ENCODE measurements around the gene TNFAIP3.

Gene TNFAIP3

DNA sequence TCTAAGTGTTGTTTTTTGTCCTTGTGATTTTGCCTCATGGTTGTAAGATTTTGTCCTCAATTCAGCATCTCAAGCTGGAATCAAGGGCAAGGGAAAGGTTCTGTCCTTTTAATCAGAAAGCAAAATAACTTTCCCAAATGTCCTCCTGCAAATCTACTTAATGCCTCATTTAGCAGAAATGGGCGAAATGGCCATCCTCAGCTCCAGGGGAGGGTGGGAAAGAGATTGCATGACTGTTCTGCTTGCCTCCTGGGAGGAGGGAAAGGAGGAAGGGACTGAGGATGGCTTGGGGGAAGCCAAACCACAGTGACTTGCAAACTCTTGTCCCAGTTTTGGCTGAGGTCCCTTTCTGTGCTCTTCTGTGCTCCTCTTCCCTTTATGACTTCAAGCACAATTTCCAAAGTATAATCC lies 43.4 kb downstream of the TNFAIP3 start:
- no peak for TF ChIP-seq EZH2phosphoT487 (IDR thresholded peaks at IDR 0.05; ENCODE audit: low read depth)
- no peak for TF ChIP-seq CTCF (IDR thresholded peaks at IDR 0.05; ENCODE audit: low read depth, low read length)
- no peaks in the 10 kb centered on the region for H3K27me3 ChIP-seq (ENCODE audit: low read depth, low read length)
- H3K9me3 ChIP-seq (ENCODE audit: insufficient read depth, low read length) = peaks cover 6% of the 10 kb centered on the region; the same call in 1 of the 2 replicates
- H3K79me2 ChIP-seq (ENCODE audit: low read length) = no peaks in the 10 kb centered on the region
- no peak overlapping the region for H2AFZ ChIP-seq (ENCODE audit: low read depth, low read length)
- peaks cover 3% of the 10 kb centered on the region for H3K36me3 ChIP-seq (replicated peaks; ENCODE audit: low read depth, low read length)
- H3K4me3 ChIP-seq (ENCODE audit: low read length) = peak overlapping the region; percentile 64; the same call in 1 of the 2 replicates
- H3K4me2 ChIP-seq (ENCODE audit: low read length) = peak overlapping the region; percentile 72
- H3K27ac ChIP-seq (ENCODE audit: low read length) = peak overlapping the region; percentile 92
- peak overlapping the region; percentile 66 for H3K9ac ChIP-seq (ENCODE audit: low read length)
- H3K4me1 ChIP-seq (ENCODE audit: low read length) = peaks cover 86% of the 10 kb centered on the region
- no peaks in the 10 kb centered on the region for H4K20me1 ChIP-seq (ENCODE audit: insufficient read depth, low read length)

DNA sequence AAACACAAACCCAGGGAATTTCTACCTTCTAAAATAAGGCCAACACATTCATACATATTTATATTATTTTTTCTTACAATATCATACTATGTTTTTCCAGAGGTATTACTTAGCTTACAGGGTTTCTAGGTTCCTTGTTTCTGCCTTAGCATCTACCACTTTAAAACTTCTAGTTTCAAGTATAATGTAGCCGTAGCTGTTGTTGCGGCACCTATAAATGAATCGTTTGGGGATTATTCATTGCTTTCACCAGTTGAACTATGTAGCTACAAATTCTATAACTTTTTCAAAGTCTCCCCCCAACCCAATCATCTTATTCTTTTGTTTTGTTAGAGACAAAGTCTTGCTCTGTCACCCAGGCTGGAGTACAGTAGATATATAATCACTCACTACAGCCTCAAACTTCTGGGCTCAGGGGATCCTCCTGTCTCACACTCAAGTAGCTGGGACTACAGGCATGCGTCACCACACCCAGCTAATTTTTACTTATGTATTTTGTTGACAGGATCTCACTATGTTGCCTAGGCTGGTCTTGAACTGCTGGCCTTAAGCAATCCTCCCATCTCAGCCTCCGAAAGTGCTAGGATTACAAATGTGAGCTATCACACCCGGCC lies 43.9 kb downstream of the TNFAIP3 start:
- peaks cover 83% of the 10 kb centered on the region for H3K4me1 ChIP-seq (ENCODE audit: low read length)
- no peaks in the 10 kb centered on the region for H3K79me2 ChIP-seq (ENCODE audit: low read length)
- H2AFZ ChIP-seq (ENCODE audit: low read depth, low read length) = 0 out of 2 replicates have a peak overlapping the region, but pooled peaks have one; percentile 47
- peak overlapping the region; percentile 64 for H3K4me3 ChIP-seq (ENCODE audit: low read length)
- peaks cover 3% of the 10 kb centered on the region for H3K36me3 ChIP-seq (replicated peaks; ENCODE audit: low read depth, low read length)
- peaks cover 6% of the 10 kb centered on the region; the same call in 1 of the 2 replicates for H3K9me3 ChIP-seq (ENCODE audit: insufficient read depth, low read length)
- no peak for TF ChIP-seq EZH2phosphoT487 (IDR thresholded peaks at IDR 0.05; ENCODE audit: low read depth)
- no peak for TF ChIP-seq CTCF (IDR thresholded peaks at IDR 0.05; ENCODE audit: low read depth, low read length)
- H3K27me3 ChIP-seq (ENCODE audit: low read depth, low read length) = no peaks in the 10 kb centered on the region
- H4K20me1 ChIP-seq (ENCODE audit: insufficient read depth, low read length) = no peaks in the 10 kb centered on the region
- H3K27ac ChIP-seq (ENCODE audit: low read length) = peak overlapping the region; percentile 92
- H3K4me2 ChIP-seq (ENCODE audit: low read length) = peak overlapping the region; percentile 72
- H3K9ac ChIP-seq (ENCODE audit: low read length) = peak overlapping the region; percentile 66

GRCh38 chr6:137911675-137912191 lies 44.7 kb downstream of the TNFAIP3 start:
- Histone ChIP-seq H3K4me2 (ENCODE audit: low read length) (peak overlapping the region; percentile 72), H4K20me1 (ENCODE audit: insufficient read depth, low read length) (no peaks in the 10 kb centered on the region), H3K4me1 (ENCODE audit: low read length) (peaks cover 75% of the 10 kb centered on the region), H3K27ac (ENCODE audit: low read length) (peak overlapping the region; percentile 92), H3K79me2 (ENCODE audit: low read length) (no peaks in the 10 kb centered on the region), H3K4me3 (ENCODE audit: low read length) (peak overlapping the region; percentile 64), H3K36me3 (replicated peaks; ENCODE audit: low read depth, low read length) (peaks cover 3% of the 10 kb centered on the region), H2AFZ (ENCODE audit: low read depth, low read length) (peak overlapping the region; percentile 47; the same call in 1 of the 2 replicates), H3K9me3 (ENCODE audit: insufficient read depth, low read length) (peaks cover 6% of the 10 kb centered on the region; the same call in 1 of the 2 replicates), H3K27me3 (ENCODE audit: low read depth, low read length) (no peaks in the 10 kb centered on the region), H3K9ac (ENCODE audit: low read length) (peak overlapping the region; percentile 66)
- TF ChIP-seq CTCF (IDR thresholded peaks at IDR 0.05; ENCODE audit: low read depth, low read length) (no peak; the same call in 1 of the 2 replicates), EZH2phosphoT487 (IDR thresholded peaks at IDR 0.05; ENCODE audit: low read depth) (no peak)

GRCh38 chr6:137912813-137913212 lies 45.8 kb downstream of the TNFAIP3 start:
- TF ChIP-seq EZH2phosphoT487 (IDR thresholded peaks at IDR 0.05; ENCODE audit: low read depth) = no peak
- TF ChIP-seq CTCF (IDR thresholded peaks at IDR 0.05; ENCODE audit: low read depth, low read length) = no peak
- Histone ChIP-seq H3K36me3 (replicated peaks; ENCODE audit: low read depth, low read length) (peaks cover 3% of the 10 kb centered on the region), H4K20me1 (ENCODE audit: insufficient read depth, low read length) (no peaks in the 10 kb centered on the region), H3K4me1 (ENCODE audit: low read length) (peaks cover 65% of the 10 kb centered on the region), H3K79me2 (ENCODE audit: low read length) (no peaks in the 10 kb centered on the region), H3K27me3 (ENCODE audit: low read depth, low read length) (no peaks in the 10 kb centered on the region), H3K4me2 (ENCODE audit: low read length) (peak overlapping the region; percentile 72; the same call in 1 of the 2 replicates), H3K4me3 (ENCODE audit: low read length) (no peak overlapping the region), H2AFZ (ENCODE audit: low read depth, low read length) (no peak overlapping the region), H3K9ac (ENCODE audit: low read length) (peak overlapping the region; percentile 66), H3K9me3 (ENCODE audit: insufficient read depth, low read length) (peaks cover 6% of the 10 kb centered on the region; the same call in 1 of the 2 replicates), H3K27ac (ENCODE audit: low read length) (peak overlapping the region; percentile 92)
